Stimulated activated naive CD8-positive, alpha-beta T cell treated with anti-CD3 and anti-CD28 coated beads, Interleukin-15, amount 100 ng/mL, for 72 hours (primary cell): ENCODE measurements around the gene HPD.
"Not testable (repeated sequence)": the region's sequence is repeated elsewhere in the genome, so short reads cannot be mapped to it uniquely, and the experiment has no call there.

Experiments used
- ATAC-seq: fragments of 150-1000 bp; cut with Tn5 transposase; 2 replicates; pipeline ENCODE4 v1.10.0; 2021; ENCODE audit warnings: mild to moderate bottlenecking, moderate library complexity
- DNase-seq, 2 donors: peaks; one replicate each; pipeline ENCODE4 v3.0.0; 2021 to 2022
- H3K27ac Mint-ChIP-seq, 2 donors: one replicate each; pipeline ENCODE4 v1.8.0; 2022; ENCODE audit warnings: mild to moderate bottlenecking in 2 of 2, mixed read lengths in 2 of 2, moderate library complexity in 2 of 2
- H3K27me3 Mint-ChIP-seq: one replicate; pipeline ENCODE4 v1.8.0; 2022; ENCODE audit warnings: mixed read lengths
- H3K4me1 Mint-ChIP-seq: one replicate; pipeline ENCODE4 v1.8.0; 2022; ENCODE audit warnings: mild to moderate bottlenecking, mixed read lengths
- H3K4me3 Mint-ChIP-seq, 2 donors: one replicate each; pipeline ENCODE4 v1.8.0; 2022; ENCODE audit warnings: mild to moderate bottlenecking in 2 of 2, mixed read lengths in 2 of 2, moderate library complexity in 1 of 2
- H3K9me3 Mint-ChIP-seq, 2 donors: one replicate each; pipeline ENCODE4 v1.8.0; 2022; ENCODE audit warnings: mixed read lengths in 2 of 2

HPD gene

DNA sequence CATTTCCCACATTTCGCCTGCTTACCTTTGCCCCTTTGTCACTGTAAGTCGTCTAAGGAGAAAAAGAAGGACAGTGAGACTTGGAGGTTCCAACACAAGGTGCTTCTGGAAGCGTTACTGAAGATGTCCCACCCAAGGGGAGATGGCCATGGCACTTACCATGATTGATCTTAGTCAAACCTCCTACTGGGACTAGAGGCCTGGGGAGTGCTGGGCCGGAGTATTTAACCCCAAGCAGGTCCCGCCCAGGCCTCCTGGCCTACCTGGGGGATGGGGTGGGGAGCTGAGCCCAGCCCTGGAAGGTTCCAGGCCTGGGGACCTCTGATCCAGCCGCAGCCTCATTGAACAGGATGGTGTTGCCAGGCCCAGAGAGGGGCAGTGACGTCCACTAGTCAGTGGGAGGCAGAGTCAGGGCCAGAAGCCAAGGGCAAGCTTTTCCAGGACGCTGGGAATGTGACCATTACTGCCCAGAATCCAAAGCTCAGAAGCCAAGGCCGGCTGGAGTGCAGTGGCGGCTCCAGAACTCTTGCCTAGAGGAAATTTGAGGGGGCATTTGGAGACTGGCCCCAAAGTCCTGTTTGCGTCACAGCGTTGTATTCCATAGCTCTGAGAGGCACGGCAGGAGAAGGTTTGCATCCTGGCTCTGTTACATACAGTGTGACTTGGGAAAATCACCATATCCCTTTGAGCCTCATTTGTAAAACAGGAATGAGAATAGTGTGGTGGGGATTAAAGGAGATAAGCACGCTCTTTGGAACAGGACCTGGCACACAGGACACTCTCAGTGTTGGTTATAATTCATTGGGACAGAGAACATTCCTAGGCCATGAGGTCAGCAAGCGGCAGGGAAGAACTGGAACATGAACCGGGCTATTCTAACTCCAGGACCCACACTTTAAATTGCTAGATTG is at the start of gene HPD:
Gene HPD (minus strand): TSS at position 198 of the 911 bp plus-strand sequence. CDS start 36 bp downstream, at position 162.
- no peaks in the 10 kb centered on the region for H3K4me1 Mint-ChIP-seq
- ATAC-seq = no peak
- H3K4me3 Mint-ChIP-seq = no peak within 1 kb of the TSS
- DNase-seq = no peak
- no peaks in the 10 kb centered on the region for H3K9me3 Mint-ChIP-seq
- no peaks in the 10 kb centered on the region for H3K27me3 Mint-ChIP-seq
- H3K27ac Mint-ChIP-seq = peak within 1 kb of the TSS in 1 of 2 donors; percentile 50

DNA sequence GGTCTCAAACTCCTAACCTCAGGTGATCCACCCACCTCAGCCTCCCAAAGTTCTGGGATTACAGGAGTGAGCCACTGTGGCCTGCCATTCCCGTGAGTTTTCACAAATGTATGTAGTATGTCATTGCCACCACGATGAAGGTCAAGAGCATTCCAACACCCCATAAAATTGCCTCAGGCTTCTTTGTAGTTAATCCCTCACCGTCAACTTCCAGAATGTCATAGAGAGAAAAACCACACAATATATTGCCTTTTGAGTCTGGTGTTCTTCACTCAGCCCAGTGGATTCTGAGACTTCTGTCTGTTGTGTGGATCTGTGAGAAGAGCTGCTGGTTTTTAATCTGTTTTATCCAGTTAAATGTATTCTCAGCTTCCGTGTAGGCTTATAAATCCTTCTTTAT is 47.1 kb upstream of the HPD start:
- Mint-ChIP-seq H3K27ac (no peak overlapping the region), H3K9me3 (no peaks in the 10 kb centered on the region), H3K27me3 (no peaks in the 10 kb centered on the region), H3K4me1 (peaks cover 11% of the 10 kb centered on the region), H3K4me3 (no peak overlapping the region)
- DNase-seq (no peak), ATAC-seq (no peak)

DNA sequence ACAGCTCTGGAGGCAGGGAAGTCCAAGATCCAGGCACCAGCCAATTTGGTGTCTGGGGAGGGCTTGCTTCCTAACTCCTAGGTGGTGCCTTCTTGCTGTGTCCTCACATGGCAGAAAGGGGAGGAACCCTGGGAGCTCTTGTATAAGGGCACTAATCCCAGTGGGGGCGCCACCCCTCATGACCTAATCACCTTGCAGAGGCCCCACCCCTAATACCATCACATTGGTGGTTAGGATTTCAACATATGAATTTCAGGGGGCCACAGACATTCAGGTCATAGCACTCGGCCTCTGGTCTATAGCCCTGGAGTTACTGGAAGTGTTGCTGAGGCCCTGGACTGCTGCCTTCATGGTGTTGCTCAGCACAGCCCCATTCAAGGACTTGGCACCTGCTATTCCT is 44.5 kb upstream of the HPD start:
- no peak for ATAC-seq
- H3K4me3 Mint-ChIP-seq = no peak overlapping the region
- H3K27me3 Mint-ChIP-seq = no peaks in the 10 kb centered on the region
- H3K9me3 Mint-ChIP-seq = no peaks in the 10 kb centered on the region
- no peak for DNase-seq
- no peak overlapping the region for H3K27ac Mint-ChIP-seq
- H3K4me1 Mint-ChIP-seq = peaks cover 2% of the 10 kb centered on the region

DNA sequence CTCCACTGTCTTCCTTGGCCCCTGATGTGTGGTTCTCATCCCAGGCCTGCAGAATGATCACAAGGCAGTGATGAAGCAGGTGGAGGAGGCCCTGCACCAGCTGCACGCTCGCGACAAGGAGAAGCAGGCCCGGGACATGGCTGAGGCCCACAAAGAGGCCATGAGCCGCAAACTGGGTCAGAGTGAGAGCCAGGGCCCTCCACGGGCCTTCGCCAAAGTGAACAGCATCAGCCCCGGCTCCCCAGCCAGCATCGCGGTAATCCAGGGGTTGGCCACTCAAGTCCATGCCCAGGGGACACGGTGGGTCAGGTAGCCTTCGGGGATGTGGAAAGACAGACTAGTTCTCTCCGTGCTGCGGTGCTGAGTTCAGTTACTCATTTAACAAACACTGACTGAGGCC is 40.9 kb upstream of the HPD start:
- Mint-ChIP-seq H3K4me3 (no peak overlapping the region), H3K27me3 (no peaks in the 10 kb centered on the region), H3K4me1 (peaks cover 5% of the 10 kb centered on the region), H3K9me3 (no peaks in the 10 kb centered on the region), H3K27ac (peak overlapping the region; percentile 25 to 89)
- ATAC-seq (no peak), DNase-seq (no peak)

DNA sequence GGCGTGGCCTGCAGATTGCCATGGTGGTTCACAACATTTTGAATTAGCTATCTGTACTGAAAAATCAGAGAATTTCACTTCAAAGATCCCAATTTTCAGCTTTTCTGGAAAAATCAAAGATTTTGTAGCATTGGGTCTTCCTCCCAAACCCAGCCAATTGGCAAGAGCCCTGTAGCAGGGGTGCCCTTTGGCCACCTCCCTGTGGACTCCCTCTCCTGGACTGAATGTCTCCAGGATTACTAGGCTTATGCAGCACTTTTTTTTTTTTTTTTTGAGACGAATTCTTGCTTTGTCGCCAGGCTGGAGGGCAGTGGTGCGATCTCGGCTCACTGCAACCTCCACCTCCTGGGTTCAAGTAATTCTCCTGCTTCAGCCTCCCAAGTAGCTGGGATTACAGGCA is 39.6 kb upstream of the HPD start:
- Mint-ChIP-seq H3K27me3 (no peaks in the 10 kb centered on the region), H3K4me1 (peaks cover 17% of the 10 kb centered on the region), H3K9me3 (no peaks in the 10 kb centered on the region), H3K27ac (no peak overlapping the region), H3K4me3 (no peak overlapping the region)
- ATAC-seq (no peak), DNase-seq (no peak)

DNA sequence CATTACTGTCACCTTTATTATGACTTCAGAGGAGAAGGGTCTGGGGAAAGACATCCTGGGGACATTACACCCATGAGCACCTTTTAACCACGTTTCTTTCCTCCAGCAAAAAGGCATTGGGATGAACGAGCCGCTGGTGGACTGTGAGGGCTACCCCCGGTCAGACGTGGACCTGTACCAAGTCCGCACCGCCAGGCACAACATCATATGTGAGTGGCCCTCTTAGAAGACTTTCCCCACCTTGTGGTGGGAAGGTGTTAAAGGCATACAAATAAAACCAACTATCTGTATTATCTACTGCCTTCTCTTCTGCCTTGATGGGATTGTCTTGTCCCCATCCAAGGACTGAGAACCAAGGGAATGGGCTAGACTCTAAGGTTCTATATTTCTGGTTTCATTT is 36.0 kb upstream of the HPD start:
- DNase-seq (no peak), ATAC-seq (peak; percentile 56)
- H3K9me3 Mint-ChIP-seq = no peaks in the 10 kb centered on the region
- no peaks in the 10 kb centered on the region for H3K27me3 Mint-ChIP-seq
- H3K27ac Mint-ChIP-seq = peak overlapping the region; percentile 15 to 92
- no peak overlapping the region for H3K4me3 Mint-ChIP-seq
- H3K4me1 Mint-ChIP-seq = peaks cover 40% of the 10 kb centered on the region

DNA sequence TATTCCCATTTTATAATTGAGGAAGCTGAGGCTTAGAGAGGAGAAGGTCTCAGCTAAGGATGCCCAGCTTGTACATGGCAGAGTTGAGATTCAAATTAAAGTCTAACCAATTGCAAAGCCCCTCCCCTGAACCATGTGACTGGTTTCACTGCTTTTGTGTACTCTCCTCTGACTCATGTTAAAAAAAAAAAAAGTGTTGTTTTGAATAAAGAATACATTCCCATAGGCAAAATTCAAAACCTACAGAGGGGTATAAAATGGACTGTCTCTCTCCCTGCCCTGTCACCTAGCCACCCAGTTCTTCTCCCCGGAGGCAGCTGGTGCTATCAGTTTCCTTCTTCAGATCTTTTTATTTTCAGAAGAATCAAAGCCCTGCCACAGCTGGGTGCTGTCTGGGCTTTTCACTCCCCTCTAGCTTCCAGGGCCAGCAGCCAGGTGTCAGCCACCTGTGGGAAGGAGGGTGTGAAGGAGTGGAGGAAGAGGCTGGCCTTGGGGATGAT is 35.4 kb upstream of the HPD start:
- H3K9me3 Mint-ChIP-seq = no peaks in the 10 kb centered on the region
- H3K27me3 Mint-ChIP-seq = no peaks in the 10 kb centered on the region
- ATAC-seq (peak; percentile 72), DNase-seq (no peak)
- H3K4me3 Mint-ChIP-seq = peak overlapping the region; percentile 55 to 68
- peaks cover 45% of the 10 kb centered on the region for H3K4me1 Mint-ChIP-seq
- H3K27ac Mint-ChIP-seq = peak overlapping the region; percentile 71 to 92

DNA sequence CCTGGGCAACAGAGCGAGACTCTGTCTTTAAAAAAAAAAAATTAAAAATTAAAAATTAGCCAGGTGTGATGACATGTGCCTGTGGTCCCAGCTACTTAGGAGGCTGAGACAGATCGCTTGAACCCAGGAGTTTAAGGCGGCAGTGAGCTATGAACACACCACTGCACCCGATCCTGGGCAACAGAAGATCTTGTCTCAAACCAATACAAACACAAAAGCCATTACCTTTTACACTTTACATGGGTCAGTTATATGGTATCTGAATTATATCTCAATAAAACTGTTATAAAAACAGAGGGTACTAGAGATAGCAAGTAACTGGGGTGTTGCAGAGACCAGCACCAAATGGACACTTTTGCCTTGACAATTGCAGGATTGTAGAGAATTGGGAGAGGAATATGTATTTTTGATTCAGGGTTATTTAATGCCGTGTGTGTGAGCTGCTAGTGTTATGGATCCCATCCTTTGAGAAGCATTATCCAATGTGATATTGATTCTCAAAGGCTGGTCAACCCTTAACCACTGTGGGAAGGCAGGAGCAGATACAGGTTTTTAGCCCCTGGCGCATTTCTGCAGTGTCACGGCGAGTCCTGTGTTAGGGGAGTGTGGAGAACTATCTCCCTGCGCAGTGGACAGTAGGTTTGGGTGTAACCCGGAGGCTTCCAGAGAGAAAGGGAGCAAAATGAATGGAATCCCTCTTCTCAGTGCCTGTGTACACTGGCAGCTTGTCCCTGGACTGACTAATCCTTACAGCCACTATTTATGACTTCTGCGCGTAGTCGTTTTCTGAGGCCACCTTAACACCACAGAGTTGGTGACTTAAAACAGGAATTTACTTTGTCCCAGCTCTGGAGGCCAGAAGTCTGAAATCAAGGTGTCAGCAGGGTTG is 34.3 kb upstream of the HPD start:
- no peaks in the 10 kb centered on the region for H3K9me3 Mint-ChIP-seq
- ATAC-seq = no peak
- no peak overlapping the region for H3K27ac Mint-ChIP-seq
- DNase-seq = no peak
- peaks cover 46% of the 10 kb centered on the region for H3K4me1 Mint-ChIP-seq
- H3K4me3 Mint-ChIP-seq = peak overlapping the region in 1 of 2 donors; percentile 68
- no peaks in the 10 kb centered on the region for H3K27me3 Mint-ChIP-seq

DNA sequence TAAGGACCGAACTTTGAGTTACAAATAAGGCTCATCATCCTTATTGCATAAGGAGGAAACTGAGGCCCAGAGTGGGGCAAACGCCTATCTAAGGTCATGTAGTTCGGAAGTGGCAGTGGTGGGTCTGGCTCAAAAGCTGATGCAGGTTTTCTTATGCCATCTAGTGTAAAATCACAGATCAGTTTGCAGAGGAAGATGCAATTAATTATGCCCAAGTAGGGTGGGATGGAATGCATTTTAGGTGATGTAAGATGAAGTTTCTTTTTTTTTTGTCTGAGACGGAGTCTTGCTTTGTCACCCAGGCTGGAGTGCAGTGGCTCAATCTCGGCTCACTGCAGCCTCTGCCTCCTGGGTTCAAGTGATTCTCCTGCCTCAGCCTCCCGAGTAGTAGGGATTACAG is 31.0 kb upstream of the HPD start:
- H3K27me3 Mint-ChIP-seq, ATAC-seq, H3K9me3 Mint-ChIP-seq, DNase-seq: not testable (repeated sequence)
- peak overlapping the region; percentile 91 to 100 for H3K4me3 Mint-ChIP-seq
- H3K27ac Mint-ChIP-seq = peak overlapping the region in 1 of 2 donors; percentile 100
- H3K4me1 Mint-ChIP-seq = peaks cover 48% of the 10 kb centered on the region

DNA sequence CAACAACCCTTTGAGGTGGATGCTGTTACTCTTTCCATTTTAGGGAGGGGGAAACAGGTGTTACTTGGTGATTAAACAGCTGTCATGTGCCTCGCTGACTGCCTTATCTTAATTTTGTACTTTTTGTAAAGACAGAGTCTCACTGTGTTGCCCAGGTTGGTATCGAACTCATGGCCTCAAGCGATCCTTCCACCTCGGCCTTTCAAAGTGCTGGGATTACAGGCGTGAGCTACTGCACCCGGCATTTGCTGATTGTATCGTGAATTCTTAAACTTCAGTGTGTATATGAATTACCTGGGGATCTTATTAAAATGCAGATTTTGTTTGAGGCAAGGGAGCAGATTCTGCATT is 30.6 kb upstream of the HPD start:
- DNase-seq (no peak), ATAC-seq (no peak)
- peaks cover 45% of the 10 kb centered on the region for H3K4me1 Mint-ChIP-seq
- H3K27me3 Mint-ChIP-seq = no peaks in the 10 kb centered on the region
- H3K4me3 Mint-ChIP-seq = peak overlapping the region; percentile 91 to 100
- peak overlapping the region; percentile 37 to 100 for H3K27ac Mint-ChIP-seq
- no peaks in the 10 kb centered on the region for H3K9me3 Mint-ChIP-seq

DNA sequence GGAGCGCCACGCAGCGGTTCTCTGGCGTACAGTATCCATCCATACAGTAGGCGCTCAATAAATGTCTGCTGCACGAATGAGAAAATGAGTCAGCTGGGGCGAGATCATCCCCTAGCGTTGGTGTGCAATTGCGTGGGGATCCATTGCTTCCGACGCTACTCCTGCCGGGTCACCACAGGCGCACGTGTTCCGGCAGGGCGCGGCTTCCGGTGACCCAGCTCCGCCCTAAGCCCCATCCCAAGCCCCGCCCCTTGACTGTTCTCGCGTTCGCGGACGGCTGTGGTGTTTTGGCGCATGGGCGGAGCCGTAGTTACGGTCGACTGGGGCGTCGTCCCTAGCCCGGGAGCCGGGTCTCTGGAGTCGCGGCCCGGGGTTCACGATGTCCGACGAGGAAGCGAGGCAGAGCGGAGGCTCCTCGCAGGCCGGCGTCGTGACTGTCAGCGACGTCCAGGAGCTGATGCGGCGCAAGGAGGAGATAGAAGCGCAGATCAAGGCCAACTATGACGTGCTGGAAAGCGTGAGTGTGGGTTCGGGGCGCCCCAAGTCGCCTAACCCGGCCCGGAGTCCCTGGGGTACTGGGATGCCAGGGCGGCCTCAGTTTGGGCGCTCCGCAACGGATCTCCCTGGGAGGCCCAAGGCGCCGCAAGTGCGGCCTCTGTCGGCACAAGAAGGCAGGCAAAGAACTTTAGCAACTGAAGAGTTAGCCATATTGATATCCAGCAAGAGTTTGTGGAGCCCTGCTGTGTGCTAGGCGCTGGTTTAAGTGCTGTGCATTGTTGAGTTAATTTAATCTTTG is 30.0 kb upstream of the HPD start, which contains the start of gene PSMD9:
Gene PSMD9 (plus strand): TSS at position 313 of the 796 bp plus-strand sequence. CDS start 67 bp downstream, at position 380.
- Mint-ChIP-seq H3K4me3 (peak within 1 kb of the TSS; percentile 91 to 100), H3K4me1 (peaks cover 40% of the 10 kb centered on the region)

DNA sequence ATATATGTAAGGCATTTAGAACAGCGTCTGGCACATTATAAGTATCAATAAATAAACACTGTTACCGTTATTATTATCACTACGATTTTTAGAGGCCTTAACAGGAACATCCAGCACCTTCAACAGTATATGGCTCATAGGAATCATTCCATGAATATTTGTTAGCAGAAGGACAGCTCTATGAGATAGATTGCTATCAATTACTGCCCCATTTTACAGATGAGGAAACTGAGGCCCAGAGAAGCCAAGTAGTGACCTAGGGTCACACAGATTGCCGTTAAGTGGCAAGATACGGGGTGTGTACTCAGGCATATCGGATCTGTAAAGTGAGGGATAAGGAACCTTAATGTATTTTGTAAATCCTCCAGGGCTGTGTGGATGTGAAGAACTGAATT is 29.4 kb upstream of the HPD start:
- Mint-ChIP-seq H3K27ac (peak overlapping the region; percentile 8 to 100), H3K9me3 (no peaks in the 10 kb centered on the region), H3K4me1 (peaks cover 34% of the 10 kb centered on the region), H3K4me3 (peak overlapping the region; percentile 91 to 100), H3K27me3 (no peaks in the 10 kb centered on the region)
- ATAC-seq (no peak), DNase-seq (no peak)

More for the DNA sequence above, 30.0 kb upstream of the HPD start, which contains the start of gene PSMD9:
- peak within 1 kb of the TSS; percentile 98 to 100 for H3K27ac Mint-ChIP-seq
- peak; percentile 94 for ATAC-seq
- no peaks in the 10 kb centered on the region for H3K9me3 Mint-ChIP-seq
- peak; percentile 99 for DNase-seq
- no peaks in the 10 kb centered on the region for H3K27me3 Mint-ChIP-seq

DNA sequence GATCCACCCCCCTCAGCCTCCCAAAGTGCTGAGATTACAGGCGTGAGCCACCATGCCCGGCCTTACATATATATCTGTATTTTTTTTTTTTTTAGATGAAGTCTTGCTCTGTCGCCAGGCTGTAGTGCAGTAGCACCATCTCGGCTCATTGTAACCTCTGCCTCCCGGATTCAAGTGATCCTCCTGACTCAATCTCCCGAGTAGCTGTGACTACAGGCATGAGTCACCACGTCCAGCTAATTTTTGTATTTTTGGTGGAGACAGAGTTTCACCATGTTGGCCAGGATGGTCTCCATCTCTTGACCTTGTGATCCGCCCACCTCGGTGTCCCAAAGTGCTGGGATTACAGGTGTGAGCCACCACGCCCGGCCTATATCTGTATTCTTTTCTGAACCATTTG is 26.5 kb upstream of the HPD start:
- H3K4me1 Mint-ChIP-seq = peaks cover 17% of the 10 kb centered on the region
- H3K27me3 Mint-ChIP-seq, H3K9me3 Mint-ChIP-seq, DNase-seq, H3K4me3 Mint-ChIP-seq, H3K27ac Mint-ChIP-seq, ATAC-seq: not testable (repeated sequence)

DNA sequence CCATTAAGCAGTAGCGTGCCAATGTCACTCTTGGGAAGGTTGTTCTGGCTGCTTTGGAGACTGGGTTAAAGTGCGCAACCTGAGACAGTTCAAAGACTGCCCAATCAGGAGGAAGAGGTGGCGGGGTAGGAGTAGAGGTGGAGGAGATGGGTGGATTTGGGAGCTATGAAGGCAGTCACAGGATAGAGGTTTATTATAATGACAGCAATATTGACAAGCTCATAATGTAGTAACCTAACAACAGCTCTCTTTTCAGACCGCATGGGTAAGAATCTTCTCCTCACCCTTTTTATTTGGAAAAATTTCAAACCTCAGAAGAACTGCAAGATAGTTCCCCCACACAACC is 24.6 kb upstream of the HPD start:
- Mint-ChIP-seq H3K9me3 (no peaks in the 10 kb centered on the region), H3K27me3 (no peaks in the 10 kb centered on the region), H3K27ac (no peak overlapping the region), H3K4me1 (peaks cover 8% of the 10 kb centered on the region), H3K4me3 (no peak overlapping the region)
- ATAC-seq (no peak), DNase-seq (no peak)

DNA sequence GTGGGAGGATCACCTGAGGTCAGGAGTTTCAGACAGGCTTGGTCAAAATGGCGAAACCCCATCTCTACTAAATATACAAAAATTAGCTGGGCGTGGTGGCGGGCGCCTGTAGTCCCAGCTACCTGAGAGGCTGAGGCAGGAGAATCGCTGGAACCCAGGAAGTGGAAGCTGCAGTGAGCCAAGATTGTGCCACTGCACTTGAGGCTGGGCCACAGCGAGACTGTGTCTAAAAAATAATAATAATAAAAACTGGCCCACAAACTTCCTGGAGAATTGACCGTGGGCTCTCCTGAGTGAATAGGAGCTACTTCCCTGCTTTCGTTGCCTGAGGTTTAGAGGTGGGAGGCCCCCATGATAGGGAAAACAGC is 17.4 kb upstream of the HPD start:
- H3K4me1 Mint-ChIP-seq, H3K27me3 Mint-ChIP-seq, H3K4me3 Mint-ChIP-seq, H3K27ac Mint-ChIP-seq, ATAC-seq, DNase-seq, H3K9me3 Mint-ChIP-seq: not testable (repeated sequence)
